GM19463 (cell line): ENCODE data around the gene CRYBB1.

Experiments
- ATAC-seq: cut with Tn5 transposase; IDR thresholded peaks from one replicate; pipeline ENCODE4 v1.9.1; 2021; ENCODE audit warnings: mild to moderate bottlenecking, moderate library complexity; ENCODE audit not compliant: unreplicated experiment

Gene CRYBB1

DNA sequence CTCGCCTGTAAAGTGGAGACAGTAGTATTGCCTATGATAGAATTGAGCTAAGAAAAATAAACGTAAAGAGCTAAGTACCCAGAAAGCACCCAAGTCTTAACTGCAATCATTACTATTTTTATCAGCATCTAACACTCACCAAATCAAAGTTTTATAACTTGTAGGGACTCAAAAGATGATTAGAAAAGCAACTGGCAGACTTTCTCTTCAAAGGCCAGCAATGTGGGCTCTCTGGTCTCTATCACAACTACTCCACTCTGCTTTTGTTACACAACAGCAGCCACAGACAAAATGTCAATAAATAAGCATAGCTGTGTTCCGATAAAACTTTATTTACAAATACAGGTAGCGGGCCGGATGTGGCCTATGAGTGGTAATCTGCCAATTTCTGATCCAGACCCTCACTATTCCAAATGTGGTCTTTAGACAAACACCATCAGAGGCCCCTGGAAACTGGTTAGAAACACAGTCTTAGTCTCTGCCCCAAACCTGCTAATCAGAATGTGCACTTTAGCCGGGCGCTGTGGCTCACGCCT, 36.1 kb downstream of the CRYBB1 start:
- ATAC-seq: no peak

DNA sequence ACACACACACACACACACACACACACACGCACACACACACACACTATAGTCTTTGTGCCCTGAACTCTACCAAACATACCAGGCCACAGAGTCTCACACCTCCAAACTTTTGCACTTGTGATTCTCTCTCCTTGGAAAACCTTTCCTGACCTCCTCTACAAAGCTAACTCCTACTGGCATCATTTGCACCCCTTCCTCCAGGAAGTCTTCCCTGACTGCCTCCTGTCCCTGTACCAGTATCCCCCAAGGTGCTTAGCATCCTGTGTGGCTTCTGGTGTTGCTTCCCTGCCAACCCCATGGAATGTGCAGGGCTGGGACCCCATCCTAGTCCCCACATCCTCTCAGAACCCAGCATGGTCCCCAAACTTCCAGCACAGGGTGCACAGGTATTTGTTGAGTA, 36.8 kb downstream of the CRYBB1 start:
- no peak for ATAC-seq

DNA sequence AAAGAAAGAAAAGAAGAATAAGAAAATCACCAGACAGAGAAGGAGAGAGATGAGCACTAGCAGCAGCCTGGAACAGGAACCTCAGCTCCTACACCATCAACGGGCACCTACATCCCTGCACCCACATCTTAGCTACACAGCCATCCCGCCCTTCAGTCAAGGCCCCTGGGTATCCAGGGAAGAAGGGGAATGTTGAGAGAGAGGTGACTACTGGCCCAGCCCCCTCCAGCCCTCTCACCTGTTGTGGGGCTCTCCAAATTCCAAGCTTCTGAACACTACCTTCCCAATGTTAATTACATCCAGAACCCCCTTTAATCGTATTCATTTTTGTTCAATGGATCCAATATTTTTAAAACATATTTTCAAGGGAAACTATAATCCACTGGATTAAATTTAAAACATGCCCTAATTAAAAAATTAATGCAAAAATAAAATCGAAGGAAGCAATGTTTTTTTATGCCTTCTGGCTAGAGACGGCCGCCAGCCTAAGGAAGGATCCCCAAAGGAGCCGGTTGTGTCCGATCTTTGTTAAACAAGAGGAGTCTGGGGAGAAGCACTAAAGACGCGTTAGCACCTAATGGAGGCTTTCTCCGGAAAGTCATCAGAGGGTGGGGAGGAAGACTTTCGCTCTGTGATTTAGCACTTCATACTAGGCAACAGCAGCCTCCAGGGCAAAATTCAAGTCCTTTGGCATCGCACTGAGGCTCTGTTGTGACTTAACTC, 37.4 kb downstream of the CRYBB1 start:
- no peak for ATAC-seq

DNA sequence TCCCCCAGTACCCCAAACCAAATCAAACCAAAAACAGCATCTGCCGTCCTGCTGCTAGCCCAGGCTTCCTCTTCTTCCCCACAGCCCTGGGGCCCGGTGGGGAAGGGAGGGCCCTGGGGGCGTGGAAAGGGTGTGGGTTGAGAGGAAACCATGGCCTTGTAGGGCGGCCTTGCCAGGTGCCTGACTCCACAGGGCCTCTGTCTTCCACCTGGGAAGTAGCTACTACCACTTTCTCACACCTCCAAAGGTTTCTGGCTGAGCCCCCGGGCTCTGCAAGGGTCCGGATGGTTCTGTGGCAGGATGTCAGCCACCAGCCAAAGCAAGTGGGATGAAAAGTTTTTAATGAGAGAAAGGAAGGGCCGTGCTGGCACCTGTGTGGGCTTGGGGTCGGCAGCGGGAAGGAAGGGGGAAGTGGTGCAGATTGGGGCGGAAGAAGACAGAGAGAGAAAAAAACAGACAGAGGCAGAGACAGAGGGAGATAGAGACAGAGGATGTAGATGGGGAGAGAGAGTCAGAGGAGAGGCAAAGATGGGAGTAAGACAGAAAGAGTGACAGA, 38.4 kb downstream of the CRYBB1 start:
- ATAC-seq: no peak

DNA sequence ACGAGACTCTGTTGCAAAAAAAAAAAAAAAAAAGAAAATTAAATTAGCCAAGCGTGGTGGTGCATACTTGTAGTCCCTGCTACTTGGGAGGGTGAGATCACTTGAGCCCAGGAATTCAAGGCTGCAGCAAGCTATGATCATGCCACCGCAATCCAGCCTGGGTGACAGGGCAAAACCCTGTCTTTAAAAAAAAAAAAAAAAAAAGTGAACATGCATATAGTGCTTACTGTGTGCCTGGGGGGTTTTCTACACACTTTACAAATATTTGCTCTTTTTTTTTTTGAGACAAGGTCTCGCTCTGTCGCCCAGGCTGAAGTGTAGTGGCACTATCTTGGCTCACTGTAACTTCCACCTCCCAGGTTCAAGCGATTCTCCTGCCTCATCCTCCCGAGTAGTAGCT, 40.7 kb downstream of the CRYBB1 start:
- ATAC-seq: no peak

DNA sequence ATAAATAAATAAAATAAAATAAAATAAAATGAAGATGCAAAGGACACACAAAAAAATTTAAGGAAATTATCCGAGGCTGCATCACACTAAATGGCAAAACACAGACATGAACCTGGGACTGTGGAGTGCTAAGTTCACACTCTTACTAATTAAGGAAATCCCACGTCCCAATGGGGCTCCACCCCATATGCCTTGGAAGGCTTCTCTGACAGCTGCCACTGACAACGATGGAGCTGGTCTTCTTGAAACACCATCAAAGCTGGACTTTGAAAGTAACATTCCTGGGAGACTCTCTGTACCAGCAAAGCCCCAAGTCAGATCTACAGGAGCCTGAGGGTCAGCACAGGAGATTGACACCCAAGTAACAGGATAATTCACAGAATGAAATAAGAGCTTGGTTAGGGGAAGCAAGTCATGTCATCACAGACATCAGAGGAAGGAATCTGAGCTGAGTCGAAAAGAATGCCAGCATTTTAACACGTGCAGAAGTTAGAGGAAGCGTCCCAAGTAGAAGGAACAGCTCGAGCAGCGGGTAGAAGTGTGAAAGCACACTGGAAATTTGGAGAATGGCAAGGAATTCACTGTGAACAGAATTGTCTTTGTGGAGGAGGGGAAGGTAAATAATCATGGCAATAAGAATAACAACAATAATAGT, 41.7 kb downstream of the CRYBB1 start:
- ATAC-seq: no peak

DNA sequence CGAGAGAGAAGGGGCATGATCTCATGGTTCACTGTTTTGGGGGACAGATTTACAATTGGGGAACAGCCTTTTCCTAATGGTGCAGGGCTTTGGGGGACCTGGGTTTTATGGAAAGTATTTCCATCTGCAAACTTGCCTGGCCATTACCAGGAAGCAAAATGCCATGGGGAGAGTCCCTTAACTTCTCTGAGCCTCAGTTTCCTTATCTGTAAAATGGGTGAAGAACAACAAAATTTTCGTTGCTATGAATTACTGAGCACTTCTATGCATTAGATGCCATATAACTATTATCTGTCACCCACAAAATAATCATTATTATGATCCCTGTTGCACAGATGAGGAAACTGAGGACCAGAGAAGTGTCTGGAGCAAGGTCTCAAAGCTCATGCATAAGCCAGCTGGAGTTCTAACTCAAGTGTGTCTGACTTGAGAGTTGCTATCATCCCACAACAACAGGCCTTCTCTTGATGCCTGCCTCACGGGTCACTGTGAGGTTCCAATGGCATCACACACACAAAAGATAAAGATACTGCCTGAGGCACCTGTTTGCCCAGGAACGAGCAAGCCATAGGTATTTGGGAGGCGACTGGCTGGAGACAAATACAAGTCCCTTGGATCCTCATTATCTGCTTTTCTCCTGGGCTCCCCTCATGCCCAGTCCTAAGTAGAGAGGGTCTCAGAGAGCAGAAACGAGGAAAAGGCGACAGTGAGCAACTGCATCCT, 43.7 kb downstream of the CRYBB1 start:
- no peak for ATAC-seq

DNA sequence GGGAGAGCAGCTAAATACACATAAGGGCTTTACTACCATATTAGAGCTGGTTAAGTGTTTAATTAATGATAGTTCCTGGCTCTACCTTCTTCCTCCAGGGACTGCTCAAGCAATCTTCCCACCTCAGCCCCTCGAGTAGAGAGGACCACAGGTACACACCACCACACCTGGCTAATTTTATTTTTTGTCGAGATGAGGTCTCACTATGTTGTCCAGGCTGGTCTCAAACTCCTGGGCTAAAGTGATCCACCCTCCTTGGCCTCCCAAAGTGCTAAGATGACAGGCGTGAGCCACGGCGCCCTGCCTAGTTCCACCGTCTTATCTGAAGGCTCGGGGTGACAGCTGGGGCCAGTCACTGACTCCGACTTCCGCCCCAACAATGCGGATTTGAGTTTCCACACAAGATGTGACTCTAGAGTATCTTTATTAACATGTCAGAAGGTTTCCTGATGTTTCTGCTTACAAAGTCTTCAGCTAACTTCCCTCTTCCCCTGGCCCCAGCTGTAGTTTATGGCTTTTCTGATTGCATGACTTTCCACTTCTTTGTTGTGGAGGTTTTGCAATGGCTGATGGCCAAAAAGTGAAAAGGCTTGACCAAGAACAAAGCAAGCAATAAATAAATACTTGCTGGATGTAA, 44.7 kb downstream of the CRYBB1 start:
- ATAC-seq: no peak

DNA sequence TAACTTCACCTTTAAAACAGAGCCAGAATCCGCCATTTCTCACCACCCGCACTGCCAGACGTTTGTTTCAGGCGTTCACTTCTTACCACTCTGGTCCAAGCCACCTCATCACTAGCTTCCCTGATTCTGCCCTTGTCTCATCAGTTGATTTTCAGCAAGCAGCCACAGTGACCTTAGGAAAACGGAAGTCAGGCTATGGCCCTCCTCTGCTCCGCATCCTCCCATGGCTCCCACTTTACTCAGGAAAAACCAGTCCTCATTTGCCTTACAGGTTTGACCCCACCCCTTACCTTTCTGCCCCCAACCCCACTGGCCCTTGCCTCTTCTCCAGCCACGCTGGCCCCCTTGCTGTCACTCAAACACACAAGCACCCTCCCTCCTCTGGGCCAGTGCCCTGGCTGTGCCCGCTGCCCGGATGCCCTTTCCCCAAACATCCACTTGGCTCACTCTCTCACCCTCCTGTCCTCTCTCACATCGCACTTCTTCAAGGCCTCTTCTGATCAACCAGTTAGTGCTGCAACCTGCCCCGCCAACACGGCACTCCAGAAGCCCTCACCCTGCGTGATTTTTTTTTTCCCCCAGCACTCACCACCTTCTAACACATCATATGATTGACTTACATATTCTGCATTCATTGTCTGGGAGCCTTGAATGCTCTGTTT, 46.8 kb downstream of the CRYBB1 start:
- ATAC-seq: no peak

DNA sequence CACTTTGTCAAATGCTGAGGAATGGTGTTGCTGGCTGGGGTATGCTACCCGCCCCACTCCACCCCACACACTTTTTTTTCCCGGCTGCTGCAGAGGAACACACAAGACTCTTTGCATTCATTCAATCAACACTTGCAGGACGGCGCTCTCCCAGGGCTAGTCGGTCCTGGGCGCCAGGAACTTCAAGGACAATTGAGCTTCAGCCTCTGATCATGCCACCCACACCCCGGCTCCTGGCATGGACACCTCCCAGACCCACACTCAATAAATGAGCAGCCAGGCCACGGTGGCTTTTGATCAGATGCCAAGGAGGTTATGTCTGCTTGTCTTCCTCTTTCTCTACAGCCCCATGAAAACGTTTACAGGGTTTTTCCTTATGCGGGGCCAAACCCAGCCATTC, 47.7 kb downstream of the CRYBB1 start:
- ATAC-seq: no peak

DNA sequence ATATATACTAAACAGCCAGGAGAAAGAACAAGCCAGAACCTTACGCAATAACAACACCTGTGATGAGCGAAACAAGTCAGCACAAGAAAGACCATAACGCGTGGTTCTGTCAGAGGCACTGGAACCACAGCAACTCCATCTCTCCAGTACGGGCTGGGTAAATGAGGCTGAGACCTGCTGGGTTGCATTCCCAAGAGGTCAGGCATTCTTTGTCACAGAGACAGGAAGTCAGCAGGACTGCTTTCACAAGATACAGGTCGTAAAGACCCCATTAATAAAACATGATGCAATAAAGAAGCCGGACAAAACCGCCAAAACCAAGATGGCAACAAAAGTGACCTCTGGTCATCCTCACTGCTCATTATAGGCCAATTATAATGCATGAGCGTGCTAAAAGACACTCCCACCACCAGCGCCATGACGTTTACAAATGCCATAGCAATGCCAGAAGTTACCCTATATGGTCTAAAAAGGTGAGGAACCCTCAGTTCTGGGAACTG, 49.6 kb downstream of the CRYBB1 start:
- no peak for ATAC-seq

DNA sequence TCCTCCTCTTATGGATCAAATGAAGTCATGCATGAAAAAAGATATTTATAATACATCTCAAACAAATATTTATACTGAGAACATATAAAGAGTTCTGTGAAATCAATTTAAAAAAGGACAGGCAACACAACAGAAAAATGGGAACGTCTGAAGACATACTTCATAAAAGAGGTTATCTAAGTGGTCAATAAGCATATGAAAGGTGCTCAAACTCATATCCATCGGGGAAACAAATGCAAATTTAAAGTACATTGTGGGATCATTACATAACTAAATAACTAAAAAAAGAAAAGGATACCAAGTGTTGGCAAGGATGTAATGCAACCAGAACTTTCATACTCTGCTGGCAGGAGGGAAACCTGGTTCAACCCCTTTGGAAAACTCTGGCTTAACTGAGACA, 50.2 kb downstream of the CRYBB1 start:
- ATAC-seq: no peak

DNA sequence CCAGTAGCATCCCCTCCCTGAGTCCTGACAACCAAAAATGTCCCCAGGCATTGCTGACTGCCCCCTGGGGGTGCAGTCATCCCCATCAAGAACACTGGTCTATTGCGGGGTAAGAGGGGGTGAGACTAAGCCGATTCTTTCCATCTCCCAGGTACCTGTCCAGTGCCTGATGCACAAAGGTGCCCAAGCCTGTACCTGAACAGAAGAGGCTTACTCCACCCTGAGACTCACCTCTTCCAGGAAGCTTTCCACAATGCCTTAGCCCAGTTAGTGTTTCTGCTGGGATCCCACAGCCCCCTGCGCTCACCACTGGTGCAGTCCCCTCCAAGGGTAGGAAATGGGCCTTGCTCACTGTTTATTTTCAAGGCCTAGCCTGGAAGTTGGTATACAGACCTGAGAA, 50.8 kb downstream of the CRYBB1 start:
- ATAC-seq: no peak

DNA sequence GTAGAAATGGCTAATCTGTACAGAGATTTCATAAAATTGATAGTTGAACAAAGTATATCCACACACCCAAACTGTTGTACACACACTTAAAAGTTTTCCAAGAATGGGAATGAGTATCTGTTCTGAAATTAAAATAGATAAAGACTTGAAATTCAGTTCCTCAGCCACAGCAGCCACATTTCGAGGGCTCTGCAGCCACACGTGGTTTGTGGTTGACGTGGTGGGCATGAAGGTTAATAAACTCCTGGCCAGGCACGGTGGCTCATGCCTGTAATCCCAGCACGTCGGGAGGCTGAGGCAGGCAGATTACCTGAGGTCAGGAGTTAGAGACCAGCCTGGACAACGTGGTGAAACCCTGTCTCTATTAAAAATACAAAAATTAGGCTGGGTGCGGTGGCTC, 51.9 kb downstream of the CRYBB1 start:
- no peak for ATAC-seq

DNA sequence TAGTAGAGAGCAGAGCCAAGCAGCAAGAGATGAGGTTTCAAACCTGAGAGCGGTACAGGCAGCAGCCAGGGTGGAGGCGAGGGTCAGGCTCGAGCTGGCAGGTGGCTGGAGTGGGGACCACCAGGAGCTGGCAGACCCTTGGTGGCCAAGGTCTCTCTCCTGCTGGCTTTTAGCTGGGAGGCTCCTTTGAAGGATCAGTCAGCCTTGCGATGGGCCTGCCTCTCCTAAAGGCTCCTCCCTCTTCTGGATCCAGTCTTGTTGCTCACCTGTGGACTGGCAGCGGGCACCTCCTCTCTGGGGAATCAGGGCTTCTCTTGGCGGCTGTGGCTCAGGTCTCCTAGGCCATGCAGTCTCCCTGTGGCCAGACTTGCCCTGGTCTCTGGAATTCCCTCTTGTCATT, 52.6 kb downstream of the CRYBB1 start:
- no peak for ATAC-seq

DNA sequence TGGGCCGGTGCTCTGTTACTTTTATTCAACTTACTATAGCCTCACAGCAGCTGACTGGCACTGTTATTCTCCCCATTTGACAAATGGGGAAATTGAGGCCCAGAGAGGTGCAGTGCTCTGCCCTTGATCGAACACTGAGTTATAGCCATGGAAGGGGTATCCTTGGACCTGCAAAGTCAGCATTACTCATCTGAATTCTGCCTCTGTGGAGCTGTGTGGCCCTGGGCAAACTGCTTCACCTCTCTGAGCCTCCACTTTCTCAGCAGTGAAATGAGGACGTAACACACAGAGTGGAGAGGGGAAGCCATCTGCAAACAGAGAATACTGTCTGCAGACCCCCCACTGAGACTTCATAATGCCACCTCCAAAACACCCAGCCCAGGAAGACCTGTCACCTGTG, 53.2 kb downstream of the CRYBB1 start:
- no peak for ATAC-seq

DNA sequence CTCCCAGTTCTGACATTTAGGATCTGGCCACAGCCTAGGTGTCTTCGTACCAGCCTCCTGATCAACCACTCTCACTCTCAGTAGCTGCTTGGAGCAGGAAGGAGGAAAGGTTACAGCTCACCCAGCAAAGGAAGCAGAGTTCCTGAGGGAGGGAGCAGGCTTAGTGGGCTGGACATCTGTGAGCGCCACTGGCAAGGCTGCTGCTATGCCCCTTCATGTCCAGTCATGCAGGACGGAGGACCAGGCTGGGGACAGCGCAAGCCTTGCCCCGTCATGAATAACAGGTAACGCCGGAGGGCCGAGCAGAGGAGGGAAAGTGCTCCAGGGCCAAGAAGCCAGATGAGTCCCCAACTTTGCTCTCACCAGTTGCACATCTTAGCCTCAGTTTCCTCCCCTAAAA, 53.6 kb downstream of the CRYBB1 start:
- no peak for ATAC-seq

DNA sequence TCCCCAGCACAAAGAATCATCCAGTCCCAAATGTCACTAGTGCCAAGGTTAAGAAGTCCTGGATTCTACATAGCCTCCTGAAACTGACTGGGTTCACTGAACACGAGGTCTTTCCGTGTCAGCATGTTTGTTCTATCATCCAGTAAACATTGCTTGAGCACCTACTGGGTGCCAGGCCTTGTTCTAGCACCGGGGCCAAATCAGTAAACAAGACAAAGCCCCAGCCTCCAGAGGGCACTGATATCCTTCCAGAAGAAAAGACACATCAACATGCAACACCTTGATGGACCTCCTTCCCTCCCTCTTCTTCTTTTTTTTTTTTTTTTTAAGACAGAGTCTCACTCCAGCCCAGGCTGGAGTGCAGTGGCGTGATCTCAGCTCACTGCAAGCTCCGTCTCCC, 54.8 kb downstream of the CRYBB1 start:
- ATAC-seq: no peak

DNA sequence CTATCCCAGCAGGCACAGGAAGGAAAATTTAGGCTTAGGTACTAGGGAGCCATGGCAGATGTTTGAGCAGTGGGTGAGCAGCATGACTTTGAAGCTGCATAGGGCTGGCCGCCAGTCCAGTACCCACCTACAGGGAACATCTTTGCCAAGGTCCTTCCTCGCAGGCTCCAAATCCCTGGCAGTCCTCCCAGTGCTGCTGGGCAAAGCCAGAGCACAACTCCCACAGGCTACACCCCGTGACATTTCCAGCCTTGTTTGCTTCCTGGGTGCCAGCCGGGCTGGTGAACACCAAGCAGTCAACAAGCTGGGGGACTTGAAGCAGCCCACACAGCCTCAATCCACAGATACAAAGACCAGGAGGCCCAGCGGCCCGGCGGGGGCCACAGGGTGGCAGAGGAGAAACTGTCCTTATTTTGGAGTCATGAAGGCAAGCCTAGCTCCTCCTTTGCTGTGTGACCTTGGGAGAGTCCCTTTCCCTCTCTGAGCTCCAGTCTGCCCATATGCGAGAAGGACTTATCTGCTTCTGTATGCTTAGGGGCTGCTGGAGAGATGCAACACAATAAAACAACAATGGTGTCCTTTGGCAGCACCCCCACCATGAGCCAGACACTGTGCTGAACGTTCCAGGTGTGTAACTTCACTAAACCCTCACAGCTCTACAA, 55.9 kb downstream of the CRYBB1 start:
- ATAC-seq: no peak
